ENCODE data around the gene ANKFN1. TPM values are rescaled to one million over a fixed set of nuclear protein-coding genes. Genes with fewer than 3 reads are reported as not detected.
"Not testable (repeated sequence)": the region's sequence is repeated elsewhere in the genome, so short reads cannot be mapped to it uniquely, and the experiment has no call there.

The ANKFN1 gene
- total RNA-seq, 6 experiments from 2014 or later = 0.07 to 0.81 (median 0.45) TPM

DNA sequence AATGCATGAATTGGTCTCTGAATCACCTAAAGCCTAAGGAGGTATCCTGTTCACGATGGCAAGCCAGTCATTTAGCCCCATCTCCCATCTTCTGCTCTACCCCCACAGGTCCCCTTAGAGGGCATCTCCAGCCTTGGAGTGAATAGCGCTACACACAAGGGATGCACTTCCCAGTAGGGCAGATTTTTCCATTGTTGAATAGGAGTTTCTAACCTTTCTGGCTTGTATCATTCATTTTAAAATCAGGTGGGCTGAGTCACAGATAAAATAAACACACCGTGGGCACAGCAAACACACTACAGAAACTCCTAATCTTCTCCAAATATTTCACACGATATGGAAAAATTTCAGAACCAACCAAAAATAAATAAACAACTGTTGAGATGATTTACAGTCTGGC is 239.0 kb downstream of the ANKFN1 start:
- no peaks in the 10 kb centered on the region; the same call in 1 of the 2 replicates for H3K27me3 Mint-ChIP-seq (ENCODE audit: insufficient read depth)
- peaks cover 24% of the 10 kb centered on the region for H3K4me1 Mint-ChIP-seq (ENCODE audit: low read depth)
- no peak overlapping the region for H3K27ac Mint-ChIP-seq
- no peaks in the 10 kb centered on the region for H3K36me3 Mint-ChIP-seq (ENCODE audit: low read depth)
- TF ChIP-seq, protein P1, sequence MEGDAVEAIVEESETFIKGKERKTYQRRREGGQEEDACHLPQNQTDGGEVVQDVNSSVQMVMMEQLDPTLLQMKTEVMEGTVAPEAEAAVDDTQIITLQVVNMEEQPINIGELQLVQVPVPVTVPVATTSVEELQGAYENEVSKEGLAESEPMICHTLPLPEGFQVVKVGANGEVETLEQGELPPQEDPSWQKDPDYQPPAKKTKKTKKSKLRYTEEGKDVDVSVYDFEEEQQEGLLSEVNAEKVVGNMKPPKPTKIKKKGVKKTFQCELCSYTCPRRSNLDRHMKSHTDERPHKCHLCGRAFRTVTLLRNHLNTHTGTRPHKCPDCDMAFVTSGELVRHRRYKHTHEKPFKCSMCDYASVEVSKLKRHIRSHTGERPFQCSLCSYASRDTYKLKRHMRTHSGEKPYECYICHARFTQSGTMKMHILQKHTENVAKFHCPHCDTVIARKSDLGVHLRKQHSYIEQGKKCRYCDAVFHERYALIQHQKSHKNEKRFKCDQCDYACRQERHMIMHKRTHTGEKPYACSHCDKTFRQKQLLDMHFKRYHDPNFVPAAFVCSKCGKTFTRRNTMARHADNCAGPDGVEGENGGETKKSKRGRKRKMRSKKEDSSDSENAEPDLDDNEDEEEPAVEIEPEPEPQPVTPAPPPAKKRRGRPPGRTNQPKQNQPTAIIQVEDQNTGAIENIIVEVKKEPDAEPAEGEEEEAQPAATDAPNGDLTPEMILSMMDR (IDR thresholded peaks at IDR 0.05) = no peak
- no peak for DNase-seq
- H3K4me3 Mint-ChIP-seq = no peak overlapping the region
- no peaks in the 10 kb centered on the region for H3K9me3 Mint-ChIP-seq

DNA sequence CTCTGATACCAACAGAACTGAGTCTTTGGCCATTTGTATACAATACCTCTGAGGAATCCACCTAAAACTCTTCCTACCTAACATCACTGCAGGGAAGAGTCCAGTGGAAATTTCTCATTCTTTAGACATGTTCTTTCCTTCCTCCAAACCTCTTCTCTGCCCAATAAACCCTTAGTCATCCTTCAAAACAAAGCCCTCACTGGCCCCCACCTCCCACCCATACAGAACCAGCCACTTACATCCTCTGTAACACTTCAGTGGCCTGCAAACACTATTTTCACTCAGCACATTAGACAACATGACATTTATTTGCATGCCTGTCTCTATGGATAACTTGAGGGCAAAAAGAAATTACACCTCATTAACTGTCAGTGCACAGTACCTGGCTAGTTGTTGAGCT is 239.9 kb downstream of the ANKFN1 start:
- Mint-ChIP-seq H3K4me3 (no peak overlapping the region), H3K27me3 (ENCODE audit: insufficient read depth) (no peaks in the 10 kb centered on the region; the same call in 1 of the 2 replicates), H3K4me1 (ENCODE audit: low read depth) (peaks cover 24% of the 10 kb centered on the region)

DNA sequence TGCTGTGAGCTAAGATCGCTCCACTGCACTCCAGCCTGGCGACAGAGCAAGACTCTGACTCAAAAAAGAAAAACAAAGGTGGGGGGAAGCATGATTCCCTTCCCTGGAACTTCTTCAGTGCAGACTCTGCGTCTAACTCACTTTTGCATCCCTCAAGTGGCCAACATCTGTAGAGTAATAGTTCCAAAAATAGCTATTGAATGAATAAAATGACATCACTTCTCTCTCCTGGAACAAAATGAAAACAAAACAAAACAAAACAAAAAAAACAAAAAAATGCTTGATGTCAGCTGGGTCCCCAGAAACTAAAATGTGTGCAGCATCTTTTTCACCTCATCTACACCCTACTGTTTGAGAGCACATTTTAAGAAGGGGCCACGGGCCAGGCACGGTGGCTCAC is 242.5 kb downstream of the ANKFN1 start:
- H3K27me3 Mint-ChIP-seq (ENCODE audit: insufficient read depth) = no peaks in the 10 kb centered on the region; the same call in 1 of the 2 replicates
- DNase-seq = no peak
- H3K4me3 Mint-ChIP-seq = no peak overlapping the region
- H3K4me1 Mint-ChIP-seq (ENCODE audit: low read depth) = peaks cover 24% of the 10 kb centered on the region
- no peaks in the 10 kb centered on the region for H3K9me3 Mint-ChIP-seq
- no peaks in the 10 kb centered on the region for H3K36me3 Mint-ChIP-seq (ENCODE audit: low read depth)
- H3K27ac Mint-ChIP-seq = no peak overlapping the region
- TF ChIP-seq, protein P1 (IDR thresholded peaks at IDR 0.05) = no peak

More for the DNA sequence above, 239.9 kb downstream of the ANKFN1 start:
- TF ChIP-seq, protein P1 (IDR thresholded peaks at IDR 0.05) = no peak
- H3K27ac Mint-ChIP-seq = no peak overlapping the region; the same call in 1 of the 2 replicates
- no peaks in the 10 kb centered on the region for H3K36me3 Mint-ChIP-seq (ENCODE audit: low read depth)
- H3K9me3 Mint-ChIP-seq = no peaks in the 10 kb centered on the region
- no peak for DNase-seq

DNA sequence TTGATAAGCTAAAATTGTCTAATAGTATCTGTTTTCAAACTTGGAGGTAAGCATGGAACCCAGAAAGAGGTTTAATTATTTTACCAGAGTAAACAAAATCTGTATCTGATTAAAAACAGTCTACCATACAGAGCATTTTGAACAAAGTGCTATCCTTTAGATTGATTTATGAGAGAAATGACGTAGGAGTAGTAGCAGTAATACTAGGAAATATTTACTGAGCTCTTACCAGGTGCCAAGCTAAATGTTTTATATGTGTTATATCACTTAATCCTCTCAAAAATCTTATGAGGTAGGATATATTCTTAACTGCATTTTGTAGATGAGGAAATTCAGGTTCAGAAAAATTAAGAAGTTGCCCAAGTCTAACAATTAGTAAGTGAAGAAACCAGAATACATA is 253.8 kb downstream of the ANKFN1 start:
- Mint-ChIP-seq H3K4me3 (no peak overlapping the region), H3K36me3 (ENCODE audit: low read depth) (no peaks in the 10 kb centered on the region), H3K27ac (no peak overlapping the region), H3K4me1 (ENCODE audit: low read depth) (no peaks in the 10 kb centered on the region), H3K9me3 (no peaks in the 10 kb centered on the region), H3K27me3 (ENCODE audit: insufficient read depth) (peaks cover 6% of the 10 kb centered on the region)
- TF ChIP-seq, protein P1 (IDR thresholded peaks at IDR 0.05) = no peak
- no peak for DNase-seq

GRCh38 chr17:56412356-56412755 is 259.1 kb downstream of the ANKFN1 start:
- not testable (repeated sequence) for H3K27me3 Mint-ChIP-seq (ENCODE audit: insufficient read depth); H3K4me3 Mint-ChIP-seq

DNA sequence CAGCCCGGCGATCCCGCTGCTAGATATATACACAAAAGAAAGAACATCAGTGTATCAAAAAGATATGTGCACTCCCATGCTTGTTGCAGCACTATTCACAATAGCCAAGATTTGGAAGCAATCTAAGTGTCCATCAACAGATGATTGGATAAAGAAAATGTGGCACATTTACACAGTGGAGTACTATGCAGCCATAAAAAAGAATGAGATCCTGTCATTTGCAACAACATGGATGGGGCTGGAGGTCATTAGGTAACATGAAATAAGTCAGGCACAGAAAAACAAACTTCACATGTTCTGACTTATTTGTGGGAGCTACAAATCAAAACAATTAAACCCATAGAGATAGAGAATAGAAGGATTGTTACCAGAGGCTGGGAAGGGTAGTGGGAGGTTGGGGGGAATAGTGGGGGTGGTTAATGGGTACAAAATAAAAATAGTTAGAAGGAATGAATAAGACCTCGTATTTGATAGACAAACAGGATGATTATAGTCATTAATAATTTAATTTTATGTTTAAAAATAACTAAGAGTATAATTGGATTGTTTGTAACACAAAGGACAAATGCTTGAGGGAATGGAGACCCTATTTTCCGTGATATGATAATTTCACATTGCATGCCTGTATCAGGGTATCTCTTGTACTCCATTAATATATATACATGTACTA is 263.5 kb downstream of the ANKFN1 start:
- TF ChIP-seq, protein P1 (IDR thresholded peaks at IDR 0.05) = no peak
- Mint-ChIP-seq H3K27ac (no peak overlapping the region), H3K4me3 (no peak overlapping the region), H3K4me1 (ENCODE audit: low read depth) (peaks cover 6% of the 10 kb centered on the region; the same call in 1 of the 2 replicates), H3K27me3 (ENCODE audit: insufficient read depth) (peaks cover 5% of the 10 kb centered on the region; the same call in 1 of the 2 replicates), H3K36me3 (ENCODE audit: low read depth) (peaks cover 3% of the 10 kb centered on the region; the same call in 1 of the 2 replicates), H3K9me3 (no peaks in the 10 kb centered on the region; the same call in 1 of the 2 replicates)
- DNase-seq = no peak

More at GRCh38 chr17:56412356-56412755, 259.1 kb downstream of the ANKFN1 start:
- H3K36me3 Mint-ChIP-seq (ENCODE audit: low read depth); H3K9me3 Mint-ChIP-seq; H3K4me1 Mint-ChIP-seq (ENCODE audit: low read depth); DNase-seq; H3K27ac Mint-ChIP-seq: not testable (repeated sequence)

Data from HFFc6 (cell line).